ENCODE results near the gene CPLANE1. TPM values are rescaled to one million over a fixed set of nuclear protein-coding genes. Genes with fewer than 3 reads are reported as not detected.

CPLANE1 gene
- total and polyA plus RNA-seq, 2 of the 4 experiments (the other 2 are of a cell fraction), result 4.4 to 17.9 TPM

DNA sequence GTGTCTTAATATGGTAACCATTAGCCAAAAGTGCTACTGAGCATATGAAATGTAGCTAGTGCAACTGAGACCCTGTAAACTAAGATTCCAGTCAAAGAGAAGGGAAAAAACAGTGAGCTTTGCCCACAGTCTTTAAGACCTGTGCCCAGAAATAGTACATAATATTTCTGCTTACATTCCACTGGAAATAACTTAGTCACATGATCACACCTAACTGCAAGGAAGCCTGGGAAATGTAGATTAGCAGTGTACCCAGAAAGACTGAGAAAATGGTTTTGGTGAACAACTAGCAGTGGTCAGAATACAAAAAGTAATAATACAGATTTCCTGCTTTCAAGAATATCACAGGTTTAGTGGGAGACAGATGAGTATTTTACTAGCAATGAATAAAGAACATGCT, 2.5 kb upstream of the CPLANE1 start:
- in situ Hi-C loops (cut with MboI; ENCODE audit: low sequenced_read_pairs), result no loop called here
- no TSS peak for BruUV-seq (replicated peaks)
- no peak overlapping the region for H2AFZ ChIP-seq (replicated peaks; ENCODE audit: low read length, poor library complexity)
- no peak overlapping the region for H3K9ac ChIP-seq (ENCODE audit: low read depth, low read length)
- H2BK15ac ChIP-seq (ENCODE audit: low read depth, low read length), result no peak overlapping the region
- no peak overlapping the region for H2AK5ac ChIP-seq (ENCODE audit: low read depth, low read length)
- H3K4me1 ChIP-seq (ENCODE audit: control insufficient read depth, insufficient read depth, low read length), result peaks cover 5% of the 10 kb centered on the region
- H4K5ac ChIP-seq (ENCODE audit: low read depth, low read length), result no peak overlapping the region
- ChIA-PET POLR2A (ENCODE audit: unreplicated experiment) (no interaction called here), CTCF (no interaction called here)
- no peak overlapping the region for H2BK5ac ChIP-seq (ENCODE audit: low read depth, low read length, poor library complexity, severe bottlenecking)
- H4K8ac ChIP-seq (ENCODE audit: low read depth in 2 of 2, low read length in 2 of 2), result no peak overlapping the region
- ATAC-seq (ENCODE audit: low read depth) (no peak), DNase-seq (peak; percentile 4)
- H2BK20ac ChIP-seq (ENCODE audit: low read depth, low read length), result no peak overlapping the region
- no peak overlapping the region for H2BK120ac ChIP-seq (ENCODE audit: low read depth, low read length)
- peaks cover 6% of the 10 kb centered on the region for H3K9me1 ChIP-seq (ENCODE audit: insufficient read depth, low read length)
- H3K56ac ChIP-seq (ENCODE audit: extremely low read depth, insufficient read depth, low read length), result no peak overlapping the region
- no peak overlapping the region for H2AK9ac ChIP-seq (replicated peaks; ENCODE audit: low read depth, low read length, poor library complexity)
- no peak overlapping the region for H3K27ac ChIP-seq (ENCODE audit: insufficient read depth, low read length)
- intact Hi-C loops (cut with micrococcal nuclease), result no loop called here
- no peak overlapping the region for H3K4me2 ChIP-seq (ENCODE audit: low read depth, low read length)
- H3K4me3 ChIP-seq (ENCODE audit: insufficient read depth, low read depth, low read length), result no peak overlapping the region
- H3K14ac ChIP-seq (replicated peaks; ENCODE audit: low read depth, low read length), result no peak overlapping the region
- no peak overlapping the region for H3K23ac ChIP-seq (ENCODE audit: low read depth, low read length)
- peaks cover 11 to 25% of the 10 kb centered on the region in 2 experiments for H3K79me1 ChIP-seq (ENCODE audit: low read depth in 1 of 2, low read length in 2 of 2)
- H4K20me1 ChIP-seq (ENCODE audit: insufficient read depth, low read length), result no peaks in the 10 kb centered on the region
- dilution Hi-C loops (cut with HindIII; ENCODE audit: low sequenced_read_pairs, unreplicated experiment), result no loop called here
- TF ChIP-seq, protein P1, sequence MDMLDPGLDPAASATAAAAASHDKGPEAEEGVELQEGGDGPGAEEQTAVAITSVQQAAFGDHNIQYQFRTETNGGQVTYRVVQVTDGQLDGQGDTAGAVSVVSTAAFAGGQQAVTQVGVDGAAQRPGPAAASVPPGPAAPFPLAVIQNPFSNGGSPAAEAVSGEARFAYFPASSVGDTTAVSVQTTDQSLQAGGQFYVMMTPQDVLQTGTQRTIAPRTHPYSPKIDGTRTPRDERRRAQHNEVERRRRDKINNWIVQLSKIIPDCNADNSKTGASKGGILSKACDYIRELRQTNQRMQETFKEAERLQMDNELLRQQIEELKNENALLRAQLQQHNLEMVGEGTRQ (IDR thresholded peaks at IDR 0.05; ENCODE audit: low read depth, low read length), result peak; percentile 19; the same call in 1 of the 2 replicates
- TF ChIP-seq CHD1 (IDR thresholded peaks at IDR 0.05; ENCODE audit: low read depth, low read length) (no peak), MAFK (IDR thresholded peaks at IDR 0.05; ENCODE audit: low read depth, low read length) (no peak), NFE2L2 (IDR thresholded peaks at IDR 0.05; ENCODE audit: low read depth, low read length) (no peak)
- H3K4ac ChIP-seq (ENCODE audit: low read depth, low read length), result no peak overlapping the region
- H3K36me3 ChIP-seq (ENCODE audit: control insufficient read depth, insufficient read depth, low read length), result no peaks in the 10 kb centered on the region
- H4K91ac ChIP-seq (ENCODE audit: insufficient read depth, low read depth, low read length), result no peak overlapping the region
- no peaks in the 10 kb centered on the region for H3K9me3 ChIP-seq (ENCODE audit: control insufficient read depth, insufficient read depth, low read length)
- no peak overlapping the region for H3K18ac ChIP-seq (ENCODE audit: low read depth, low read length)
- no peaks in the 10 kb centered on the region for H3K27me3 ChIP-seq (ENCODE audit: control insufficient read depth, insufficient read depth, low read length)
